Activated CD4-positive, CD25-positive, alpha-beta regulatory T cell (primary cell): ENCODE data around the gene NKPD1.

Experiments used
- DNase-seq, 4 experiments: peaks; one replicate each; lab custom pipeline; 2025; lab: John Stamatoyannopoulos, UW

NKPD1 gene

GRCh38 chr19:45160870-45161737 is at the start of gene NKPD1:
TSS of gene NKPD1 (minus strand) at chr19:45160982. CDS start at chr19:45160150, 832 bp downstream.
- DNase-seq: no peak

GRCh38 chr19:45206328-45206727 is 45.5 kb upstream of the NKPD1 start:
- no peak for DNase-seq

- DNase-seq: no peak
Observed at GRCh38 chr19:45205810-45206209, 45.0 kb upstream of the NKPD1 start.

GRCh38 chr19:45202637-45203036 is 41.9 kb upstream of the NKPD1 start:
- DNase-seq: no peak

- no peak for DNase-seq
Observed at GRCh38 chr19:45200568-45200967, 39.8 kb upstream of the NKPD1 start.

GRCh38 chr19:45195764-45196163 is 35.0 kb upstream of the NKPD1 start:
- no peak for DNase-seq

- DNase-seq: no peak
Observed at GRCh38 chr19:45191375-45191774, 30.6 kb upstream of the NKPD1 start.

GRCh38 chr19:45189971-45190370 is 29.2 kb upstream of the NKPD1 start:
- no peak for DNase-seq

GRCh38 chr19:45187421-45188100 is 26.8 kb upstream of the NKPD1 start:
- DNase-seq: no peak

GRCh38 chr19:45186509-45187334 is 25.9 kb upstream of the NKPD1 start:
- no peak for DNase-seq

- DNase-seq: no peak
Observed at GRCh38 chr19:45184115-45184514, 23.3 kb upstream of the NKPD1 start.

- DNase-seq: no peak
Observed at GRCh38 chr19:45182758-45183157, 22.0 kb upstream of the NKPD1 start.

GRCh38 chr19:45180936-45181335 is 20.2 kb upstream of the NKPD1 start:
- DNase-seq: no peak

GRCh38 chr19:45179892-45180370 is 19.1 kb upstream of the NKPD1 start:
- no peak for DNase-seq

GRCh38 chr19:45179072-45179891 is 18.5 kb upstream of the NKPD1 start:
- DNase-seq: no peak

- peak; percentile 98 to 100 (median 99) for DNase-seq
Observed at GRCh38 chr19:45178262-45179071, 17.7 kb upstream of the NKPD1 start, which contains the start of gene BLOC1S3. TSS of gene BLOC1S3 (plus strand) at chr19:45178784. CDS start at chr19:45179297, 513 bp downstream.

- DNase-seq: peak in 1 of 4 experiments; percentile 55
Observed at GRCh38 chr19:45177817-45178261, 17.1 kb upstream of the NKPD1 start, which contains the start of gene TRAPPC6A. TSS of gene TRAPPC6A (minus strand) at chr19:45178237. CDS start at chr19:45178218, 19 bp downstream.

GRCh38 chr19:45175515-45176345 is 14.9 kb upstream of the NKPD1 start:
- no peak for DNase-seq

- DNase-seq: no peak
Observed at GRCh38 chr19:45173816-45174215, 13.0 kb upstream of the NKPD1 start.
